ENCODE measurements around the gene MAGI2.

The MAGI2 gene

DNA sequence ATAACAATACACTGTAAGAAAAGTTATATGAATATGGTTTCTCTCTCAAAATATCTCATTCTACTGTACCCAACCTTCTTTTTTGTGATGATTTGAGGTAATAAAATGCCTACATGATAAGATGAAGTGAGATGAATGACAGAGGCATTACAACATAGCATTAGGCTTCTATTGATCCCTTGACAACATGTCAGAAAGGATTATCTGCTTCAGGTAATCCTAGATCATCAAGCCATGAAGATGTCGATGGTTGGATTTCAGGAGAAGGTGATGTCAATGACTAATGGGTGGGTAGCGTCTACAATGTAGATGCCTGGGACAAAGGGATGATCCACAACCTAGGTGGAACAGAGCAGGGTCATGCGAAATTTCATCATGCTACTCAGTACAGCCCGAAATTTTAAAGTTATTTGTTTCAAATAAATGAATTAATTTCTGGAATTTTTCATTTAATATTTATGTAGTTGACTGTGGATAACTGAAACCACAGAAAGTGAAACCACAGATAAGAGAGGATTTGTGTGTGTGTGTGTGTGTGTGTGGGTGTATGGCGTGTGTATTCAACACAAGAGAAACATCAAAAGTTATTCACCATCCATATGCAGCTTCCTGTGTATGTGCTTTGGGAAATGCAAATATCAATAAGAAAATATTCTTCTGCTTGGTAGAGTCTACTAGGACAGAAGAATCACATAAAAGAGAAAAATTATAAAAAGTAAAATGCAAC lies 77.0 kb downstream of the MAGI2 start:
- DNase-seq (ENCODE audit: low read depth), result no peak

DNA sequence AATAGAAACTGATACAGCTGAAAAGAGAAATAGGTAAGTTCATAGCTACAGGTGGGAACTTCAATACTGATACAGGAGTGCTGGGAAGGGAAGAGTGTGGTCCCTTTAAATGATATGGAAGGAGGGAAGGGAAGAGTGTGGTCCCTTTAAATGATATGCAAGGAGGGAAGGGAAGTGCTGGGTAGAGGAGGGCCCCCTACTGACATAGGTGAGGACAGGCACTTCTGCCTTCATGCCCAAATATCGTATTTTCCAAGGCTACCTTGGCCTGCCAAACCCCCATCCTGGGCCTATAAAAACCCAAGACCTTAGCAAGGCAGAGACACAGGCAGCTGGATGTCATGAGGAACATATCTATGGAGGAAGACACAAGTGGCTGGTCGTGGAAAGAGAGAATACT lies 92.3 kb downstream of the MAGI2 start:
- DNase-seq (ENCODE audit: low read depth), result no peak

DNA sequence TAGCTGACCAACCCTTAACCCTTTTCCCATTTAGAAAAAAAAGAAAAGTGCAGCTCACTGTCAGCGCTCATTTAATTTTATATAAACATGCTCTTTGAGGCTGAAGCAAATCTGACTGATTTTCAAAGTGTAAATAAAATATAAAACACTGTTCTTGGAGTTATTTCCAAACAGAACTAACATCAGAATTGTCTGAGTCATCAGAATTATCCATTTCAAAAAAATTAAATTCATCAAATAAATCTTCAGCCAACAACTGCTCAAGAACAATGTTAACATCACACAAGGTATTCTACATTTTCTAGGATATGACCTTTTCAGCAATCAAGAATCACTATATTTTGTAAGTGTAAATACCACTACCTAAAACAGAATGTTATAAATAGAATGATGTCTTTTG lies 93.6 kb downstream of the MAGI2 start:
- DNase-seq (ENCODE audit: low read depth), result no peak

DNA sequence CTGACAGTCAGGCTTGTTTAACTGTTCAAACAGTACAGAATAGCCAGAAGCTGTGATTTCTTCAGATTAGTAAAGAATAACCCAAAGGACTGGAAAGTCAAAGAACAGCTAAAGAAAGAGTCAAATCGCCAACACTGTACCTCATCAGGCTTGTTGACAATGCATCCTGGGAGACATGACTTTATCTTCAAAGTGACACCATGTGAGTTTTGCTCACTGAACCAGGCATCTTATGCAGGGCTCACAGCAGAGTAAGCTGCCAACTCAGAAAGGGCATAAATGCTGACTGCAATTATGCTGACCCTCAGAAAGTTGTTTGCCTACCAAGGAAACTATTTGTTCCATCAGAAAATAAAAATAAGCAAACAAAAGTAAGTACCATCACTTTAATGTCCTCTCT lies 96.4 kb downstream of the MAGI2 start:
- DNase-seq (ENCODE audit: low read depth), result no peak

DNA sequence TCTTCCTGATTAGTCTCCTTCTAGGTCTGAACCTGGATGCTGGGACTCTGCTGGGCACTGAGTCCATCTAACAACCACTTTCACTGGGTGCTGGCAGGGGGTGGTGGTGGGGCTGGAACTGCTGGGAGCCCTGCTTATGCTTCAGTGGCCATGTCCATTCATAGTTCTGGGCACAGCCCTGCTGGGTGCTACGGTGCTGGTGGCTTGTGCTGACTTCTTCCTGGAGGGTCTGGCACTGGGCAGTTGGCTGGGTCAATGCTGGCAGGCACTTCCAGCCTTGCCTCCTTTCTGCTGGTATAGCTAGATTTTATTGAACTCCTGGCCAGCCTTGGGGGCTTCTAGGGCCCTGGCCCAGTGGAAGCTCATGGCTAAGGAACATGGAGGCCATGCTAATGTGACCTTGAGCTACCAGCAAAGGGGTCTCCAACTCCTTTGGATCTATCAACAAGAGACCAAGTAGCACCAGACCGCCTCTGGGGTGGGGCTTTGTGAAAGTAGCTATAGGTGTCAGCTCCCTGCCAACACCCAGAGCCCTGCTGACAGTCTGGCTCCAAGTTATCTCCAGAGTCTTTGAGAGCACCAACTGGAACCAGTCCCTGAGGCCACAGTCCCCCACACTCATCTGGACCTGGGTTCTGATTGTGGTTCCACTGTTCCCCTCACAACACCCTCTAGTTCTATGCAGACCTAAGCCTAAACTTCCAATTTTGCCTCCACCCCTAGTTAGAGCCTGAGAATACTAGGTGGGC lies 99.6 kb downstream of the MAGI2 start:
- no peak for DNase-seq (ENCODE audit: low read depth)

GRCh38 chr7:79352323-79352722 lies 101.1 kb downstream of the MAGI2 start:
- DNase-seq (ENCODE audit: low read depth), result no peak

GRCh38 chr7:79347351-79347750 lies 106.1 kb downstream of the MAGI2 start:
- no peak for DNase-seq (ENCODE audit: low read depth)

DNA sequence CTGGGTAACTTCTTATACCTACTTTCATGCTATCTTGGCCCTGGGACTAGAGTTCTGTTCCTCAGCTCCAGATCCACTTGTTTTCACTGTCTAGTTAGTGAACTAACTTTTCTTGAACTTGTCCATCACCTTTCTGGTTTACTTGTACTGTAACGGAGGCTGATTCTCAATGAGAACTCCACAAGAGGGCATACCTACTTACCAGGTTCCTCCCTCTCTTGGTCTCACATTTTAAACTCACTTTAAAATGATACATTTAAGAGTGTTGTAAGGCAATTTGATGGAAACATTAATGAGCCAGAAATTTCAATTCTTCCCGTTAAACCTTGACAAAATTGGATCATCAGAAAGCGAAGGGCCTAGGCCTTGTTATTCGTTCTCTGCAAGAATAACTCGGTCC lies 111.6 kb downstream of the MAGI2 start:
- DNase-seq (ENCODE audit: low read depth), result no peak

DNA sequence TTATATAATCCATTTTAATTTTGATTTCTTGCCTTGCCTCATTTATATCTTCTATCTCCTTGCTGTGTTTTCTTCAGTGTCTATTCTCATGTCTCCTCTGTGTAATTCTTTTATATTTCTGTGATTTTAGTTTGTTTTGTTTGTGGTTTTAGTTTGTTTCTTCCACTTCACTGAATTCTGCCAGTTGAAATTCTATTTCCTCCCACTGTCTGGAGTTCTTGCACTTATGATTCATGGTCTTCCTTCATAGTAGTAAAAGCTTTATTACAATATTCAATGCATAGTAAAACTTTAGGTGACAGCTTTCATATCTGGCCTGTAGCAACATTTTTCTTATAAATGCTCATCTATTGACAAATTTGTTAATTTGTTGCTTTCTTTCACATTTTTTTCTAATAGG lies 113.3 kb downstream of the MAGI2 start:
- DNase-seq (ENCODE audit: low read depth), result no peak

- no peak for DNase-seq (ENCODE audit: low read depth)
These were observed 114.1 kb downstream of the MAGI2 start for GRCh38 chr7:79339208-79339925.

DNA sequence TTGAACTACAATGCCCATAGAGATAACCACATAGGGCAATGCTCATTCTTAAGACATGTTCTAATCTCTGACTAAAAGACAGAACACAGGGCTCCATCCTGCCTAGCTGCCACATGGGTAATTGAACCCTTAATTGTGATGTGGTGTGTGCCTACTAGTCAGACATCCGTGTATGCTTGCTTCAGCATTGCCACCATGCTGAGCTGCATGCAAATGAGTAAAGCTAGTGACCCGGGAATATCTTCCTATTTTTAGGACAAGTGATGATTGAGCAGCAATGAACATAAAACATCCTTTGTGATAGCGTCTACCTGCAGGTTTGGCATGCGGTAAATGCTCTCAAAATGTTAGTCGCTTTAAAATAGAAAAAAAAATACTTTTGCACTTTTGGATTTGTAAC lies 115.8 kb downstream of the MAGI2 start:
- no peak for DNase-seq (ENCODE audit: low read depth)

DNA sequence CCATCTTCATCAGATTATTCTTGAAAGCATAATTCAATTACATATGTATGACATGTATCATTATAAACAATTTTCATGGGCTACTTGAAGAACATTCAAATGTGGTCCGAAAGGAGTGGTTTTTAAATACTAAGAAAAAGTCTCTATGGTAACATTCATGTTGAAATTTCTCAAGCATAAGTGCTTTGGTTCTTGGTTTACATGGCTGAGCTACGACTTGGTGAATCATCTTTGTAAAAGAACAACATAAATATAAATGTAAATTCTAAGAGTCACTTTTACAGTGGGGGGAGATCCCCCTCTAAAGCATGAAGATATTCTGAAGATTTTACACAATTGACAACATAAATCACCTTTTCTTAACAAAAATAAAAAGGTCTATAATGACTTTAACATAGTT lies 118.6 kb downstream of the MAGI2 start:
- DNase-seq (ENCODE audit: low read depth), result no peak

- no peak for DNase-seq (ENCODE audit: low read depth)
These were observed 119.1 kb downstream of the MAGI2 start for GRCh38 chr7:79334334-79334733.

GRCh38 chr7:79332091-79332490 lies 121.4 kb downstream of the MAGI2 start:
- DNase-seq (ENCODE audit: low read depth), result peak; percentile 26

DNA sequence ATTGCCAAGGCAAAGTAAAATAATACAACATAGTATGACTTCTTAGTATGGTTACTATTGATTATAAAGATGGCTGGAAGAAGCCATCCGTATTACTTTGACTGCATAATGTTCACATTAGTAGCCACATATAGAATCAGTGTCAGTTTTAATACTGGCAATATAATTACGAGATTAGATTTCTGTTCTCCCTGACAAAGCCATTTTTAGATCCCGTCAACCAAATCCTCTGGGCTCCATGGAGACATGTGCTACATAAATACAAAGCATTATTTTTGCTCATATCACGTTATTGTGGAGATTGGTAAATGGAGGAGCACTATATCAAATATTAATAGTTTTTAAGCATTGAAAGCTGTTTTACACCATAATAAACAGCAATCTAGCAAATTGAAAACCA lies 124.0 kb downstream of the MAGI2 start:
- DNase-seq (ENCODE audit: low read depth), result no peak

DNA sequence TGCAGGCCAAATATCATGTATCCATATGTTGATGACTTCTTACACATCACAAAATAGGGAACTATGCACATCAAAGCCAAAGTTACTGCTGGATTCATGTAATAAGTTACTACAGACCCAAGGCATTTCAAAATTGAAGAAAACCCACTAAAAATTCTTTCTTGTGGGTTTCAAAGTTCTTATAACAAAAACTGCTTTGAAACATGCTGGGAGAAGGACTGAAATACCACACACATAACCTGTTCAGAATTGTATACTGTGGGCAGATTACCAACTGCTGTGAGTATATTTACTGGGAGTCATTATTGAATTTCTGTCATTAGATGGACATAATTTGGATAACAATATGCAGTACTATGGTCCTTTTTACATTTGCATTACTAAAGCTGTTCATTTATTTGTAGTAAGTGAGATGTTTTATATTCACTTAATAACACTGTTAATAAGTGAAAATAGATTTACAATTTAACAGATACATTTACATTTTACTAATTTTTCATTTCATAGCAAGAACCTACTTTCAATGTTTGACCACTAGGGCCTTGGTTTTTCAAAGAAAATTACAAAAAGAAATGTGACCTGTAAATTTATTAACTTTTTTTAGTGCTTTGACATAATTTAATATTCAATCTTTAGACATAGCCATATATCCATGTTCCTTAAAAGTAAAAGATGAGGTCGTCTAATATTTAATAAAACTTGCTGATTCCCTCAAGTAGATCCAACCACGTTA lies 132.6 kb downstream of the MAGI2 start:
- no peak for DNase-seq (ENCODE audit: low read depth)

GRCh38 chr7:79319369-79319768 lies 134.1 kb downstream of the MAGI2 start:
- peak; percentile 17 for DNase-seq (ENCODE audit: low read depth)

GRCh38 chr7:79317728-79318127 lies 135.7 kb downstream of the MAGI2 start:
- DNase-seq (ENCODE audit: low read depth), result peak; percentile 76

DNA sequence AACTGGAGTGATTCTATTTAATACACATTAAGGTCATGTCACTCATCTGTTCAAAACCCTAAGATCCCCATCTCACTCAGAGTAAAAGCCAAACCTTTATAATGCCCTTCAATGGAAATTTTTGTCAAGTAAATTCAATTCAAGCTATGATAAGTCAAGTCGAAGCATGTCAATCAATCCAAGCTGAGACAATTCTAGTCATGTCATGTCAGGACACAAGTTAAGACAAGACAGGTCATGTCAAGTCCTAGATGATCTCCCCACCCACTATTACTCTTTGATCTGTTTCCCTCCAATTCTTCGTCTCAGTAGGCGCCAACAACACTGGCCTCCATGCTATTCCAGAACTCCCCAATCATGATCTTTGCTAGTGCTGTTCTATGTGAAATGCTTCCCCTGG lies 141.4 kb downstream of the MAGI2 start:
- no peak for DNase-seq (ENCODE audit: low read depth)

GRCh38 chr7:79308192-79308591 lies 145.3 kb downstream of the MAGI2 start:
- DNase-seq (ENCODE audit: low read depth), result peak; percentile 16

DNA sequence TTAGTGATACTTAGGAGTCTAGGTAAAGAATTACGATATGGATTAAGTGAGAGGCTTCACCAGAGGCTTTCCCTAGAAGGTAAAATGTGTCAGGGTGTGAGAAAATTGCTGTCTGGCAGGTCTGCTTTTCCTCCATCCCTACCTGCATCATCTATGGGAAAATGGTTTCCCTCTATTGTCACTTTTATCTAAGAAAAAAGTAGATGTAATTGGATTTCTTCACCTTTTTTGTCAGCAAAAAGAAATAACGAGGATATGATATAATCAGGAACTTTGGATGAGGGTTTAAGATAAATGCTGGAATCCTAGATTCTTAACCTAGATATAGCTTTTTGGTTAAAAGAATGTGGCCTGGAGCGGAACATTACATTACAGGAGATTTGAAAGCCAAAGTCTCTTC lies 146.1 kb downstream of the MAGI2 start:
- DNase-seq (ENCODE audit: low read depth), result no peak

DNA sequence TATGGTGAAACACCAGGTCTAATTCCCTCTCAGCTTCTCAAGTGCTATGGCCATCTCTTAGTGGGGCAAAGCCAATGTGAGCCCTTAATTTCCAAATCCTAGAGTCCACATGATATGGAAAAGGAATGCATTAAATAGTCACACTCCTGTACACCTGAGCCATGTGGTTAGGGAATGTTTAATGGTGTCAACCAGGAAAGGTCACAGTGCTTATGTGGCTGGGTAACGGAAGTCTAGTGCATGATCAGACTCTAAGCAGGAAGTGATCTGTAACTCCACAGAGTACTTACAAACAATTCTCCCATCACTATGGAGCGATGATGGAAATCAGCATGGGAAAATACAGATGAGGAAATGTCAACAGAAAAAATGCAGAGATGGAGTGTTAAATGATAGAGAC lies 148.8 kb downstream of the MAGI2 start:
- no peak for DNase-seq (ENCODE audit: low read depth)
